H1 (cell line): ENCODE results near the gene DCP1A. TPM values are rescaled to one million over a fixed set of nuclear protein-coding genes. Genes with fewer than 3 reads are reported as not detected.

Experiments
- ASH2L ChIP-seq: fragments of 200-600, 300-600 bp; sonication (generic); IDR thresholded peaks from one replicate; pipeline ENCODE4 v1.7.1; 2017; ENCODE audit warnings: low read length
- BACH1 ChIP-seq: IDR thresholded peaks from 2 replicates; pipeline ENCODE4 v1.6.1; 2012; ENCODE audit warnings: low read length, improper control_type of control experiment
- CBX5 ChIP-seq: fragments of 300-800, 300-1000 bp; sonication (generic); IDR thresholded peaks from 2 replicates; pipeline ENCODE4 v1.7.1; 2016; ENCODE audit warnings: antibody characterized with exemption, low read length, low read depth
- CBX8 ChIP-seq: fragments of 300-800, 300-1000 bp; sonication (generic); IDR thresholded peaks from 2 replicates; pipeline ENCODE4 v1.7.1; 2016; ENCODE audit warnings: low read depth, low read length, borderline replicate concordance
- CHD1 ChIP-seq: IDR thresholded peaks from 2 replicates; pipeline ENCODE4 v1.6.1; 2012; ENCODE audit warnings: low read depth, low read length, improper control_type of control experiment
- CREB1 ChIP-seq: IDR thresholded peaks from 2 replicates; pipeline ENCODE4 v1.6.1; 2012; ENCODE audit warnings: inconsistent platforms
- CTBP2 ChIP-seq: IDR thresholded peaks from 2 replicates; pipeline ENCODE4 v1.7.0; 2011; ENCODE audit warnings: borderline replicate concordance, mild to moderate bottlenecking, moderate library complexity, mixed read lengths, low read length; ENCODE audit not compliant: insufficient read depth, insufficient read length
- EGR1 ChIP-seq: IDR thresholded peaks from 2 replicates; pipeline ENCODE4 v1.6.1; 2011; ENCODE audit warnings: low read depth, low read length, borderline replicate concordance
- JUND ChIP-seq: IDR thresholded peaks from 2 replicates; pipeline ENCODE4 v1.6.1; 2011; ENCODE audit warnings: mild to moderate bottlenecking, improper control_type of control experiment, low read length
- KDM4A ChIP-seq: IDR thresholded peaks from one replicate; pipeline ENCODE4 v1.7.1; 2012; ENCODE audit warnings: low read depth, mild to moderate bottlenecking, moderate library complexity, low read length, inconsistent platforms; ENCODE audit not compliant: severe bottlenecking
- PHF8 ChIP-seq: fragments of 200-600 bp; sonication (generic); conservative IDR thresholded peaks from 2 replicates; pipeline ENCODE4 v1.7.1; 2012; ENCODE audit warnings: low read depth, mild to moderate bottlenecking, inconsistent platforms, low read length, moderate library complexity
- RBBP5 ChIP-seq: IDR thresholded peaks from 2 replicates; pipeline ENCODE4 v1.7.1; 2012; ENCODE audit warnings: low read depth, mild to moderate bottlenecking, inconsistent platforms, low read length, moderate library complexity, borderline replicate concordance
- SP1 ChIP-seq: IDR thresholded peaks from 2 replicates; pipeline ENCODE4 v1.6.1; 2011; ENCODE audit warnings: low read depth, low read length
- SP2 ChIP-seq: IDR thresholded peaks from 2 replicates; pipeline ENCODE4 v1.6.1; 2012; ENCODE audit warnings: mild to moderate bottlenecking, low read length, inconsistent platforms
- TAF1 ChIP-seq: IDR thresholded peaks from 2 replicates; pipeline ENCODE4 v1.6.1; 2011; ENCODE audit warnings: mild to moderate bottlenecking, low read depth, low read length
- TEAD4 ChIP-seq: IDR thresholded peaks from 2 replicates; pipeline ENCODE4 v1.6.1; 2012; ENCODE audit warnings: low read depth, low read length, inconsistent platforms, mixed read lengths
- YY1 ChIP-seq: IDR thresholded peaks from 2 replicates; pipeline ENCODE4 v1.6.1; 2011; ENCODE audit warnings: low read depth, mild to moderate bottlenecking, low read length
- polyA plus RNA-seq, 7 experiments: library from polyadenylated mRNA; depleted of rRNA in 3 of 7; stranded (reverse) in 5 of 7; unstranded in 2 of 7; fragments of >200 nt in 5 of 7; fragments of 200-250 nt in 2 of 7; gene quantifications; 1 replicate in 5 of 7; 2 replicates in 1 of 7; 4 replicates in 1 of 7; pipeline versions ENCODE4 v1.2.1 to v1.2.3, GENCODE V29; 2011 to 2013; ENCODE audit warnings: missing spikeins in 2 of 7, mixed read lengths in 2 of 7
- total RNA-seq: library from RNA; stranded (reverse); fragmentation: NEBNext Ultra II Directional; extraction: Animal tissue kit (Norgen Biotek cat#: 25700); gene quantifications from 2 replicates; pipeline ENCODE4 v1.2.1, GENCODE V29; 2021
- TF ChIP-seq, protein P1 (sequence below): IDR thresholded peaks from 2 replicates; pipeline ENCODE4 v1.6.1; 2011; ENCODE audit warnings: low read depth, mild to moderate bottlenecking, low read length; ENCODE audit not compliant: insufficient read depth
- TF ChIP-seq, protein P2 (sequence below), 3 experiments: IDR thresholded peaks; 1 replicate in 2 of 3; 2 replicates in 1 of 3; pipeline versions ENCODE4 v1.5.1 to v1.6.1; 2011; ENCODE audit warnings: low read length in 3 of 3, mild to moderate bottlenecking in 3 of 3, inconsistent platforms in 2 of 3, low read depth in 1 of 3, moderate library complexity in 1 of 3; ENCODE audit not compliant: insufficient read depth in 1 of 3; ENCODE audit errors: control extremely low read depth in 1 of 3
- TF ChIP-seq, protein P3 (sequence below): IDR thresholded peaks from 2 replicates; pipeline ENCODE4 v1.6.1; 2012; ENCODE audit warnings: low read length, inconsistent platforms

DCP1A gene
- total and polyA plus RNA-seq, 2 of the 8 experiments (the other 6 are each of a cell fraction or from before 2014, with no cell fraction given), result 13.2 to 15.9 TPM

DNA sequence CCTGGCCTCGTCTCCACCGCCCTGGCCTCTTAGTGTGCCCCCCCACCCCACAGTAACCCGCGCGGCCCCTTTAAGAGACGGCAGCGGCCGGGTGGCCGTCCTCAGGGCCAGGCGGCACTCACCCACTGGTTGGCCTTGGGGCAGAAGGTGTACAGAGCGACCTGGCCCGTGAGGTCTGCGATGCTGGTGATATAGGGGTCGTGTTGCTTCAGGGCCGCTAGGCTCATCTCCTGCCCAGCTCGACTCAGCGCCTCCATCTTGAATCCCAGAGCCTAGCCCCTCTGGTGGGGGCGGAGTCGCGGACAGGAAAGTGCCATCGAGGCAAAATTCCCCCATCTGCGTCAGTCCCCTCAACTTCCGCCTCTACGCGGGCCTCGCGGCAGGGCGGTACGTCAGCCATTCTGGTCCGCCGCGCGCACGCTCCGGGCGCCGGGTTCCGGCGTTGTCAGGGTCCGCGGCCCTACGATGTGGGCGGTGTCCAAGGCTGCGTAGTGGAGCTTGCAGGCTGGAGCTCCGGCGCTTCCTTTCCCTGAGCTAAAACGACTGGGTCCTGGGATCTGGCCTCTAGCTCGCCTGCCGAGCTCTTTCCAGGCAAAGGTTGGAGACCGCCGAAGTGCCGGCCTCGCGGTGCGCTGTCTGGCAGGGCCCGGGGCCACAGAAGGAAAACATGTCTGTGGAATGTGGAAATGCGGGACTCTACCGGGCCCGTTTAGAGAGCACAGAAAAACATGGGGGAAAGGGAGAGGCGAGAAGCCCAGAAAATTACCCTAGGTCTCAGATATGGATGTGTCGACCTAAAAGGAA lies at the start of gene DCP1A (continued):
- TF ChIP-seq CHD1, result no peak
- TF ChIP-seq PHF8, result peak; percentile 95
- peak; percentile 57 for TF ChIP-seq KDM4A
- TF ChIP-seq CBX5, result no peak
- no peak for TF ChIP-seq BACH1
- TF ChIP-seq SP2, result no peak
- TF ChIP-seq CBX8, result no peak
- peak; percentile 93 for TF ChIP-seq CTBP2
- peak; percentile 97 for TF ChIP-seq YY1
- peak; percentile 80; the same call in 1 of the 2 replicates for TF ChIP-seq SP1
- TF ChIP-seq, protein P1, sequence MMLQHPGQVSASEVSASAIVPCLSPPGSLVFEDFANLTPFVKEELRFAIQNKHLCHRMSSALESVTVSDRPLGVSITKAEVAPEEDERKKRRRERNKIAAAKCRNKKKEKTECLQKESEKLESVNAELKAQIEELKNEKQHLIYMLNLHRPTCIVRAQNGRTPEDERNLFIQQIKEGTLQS, result no peak
- peak; percentile 98 for TF ChIP-seq TAF1
- peak; percentile 80 for TF ChIP-seq TEAD4
- peak; percentile 96 for TF ChIP-seq CREB1
- TF ChIP-seq, protein P2, sequence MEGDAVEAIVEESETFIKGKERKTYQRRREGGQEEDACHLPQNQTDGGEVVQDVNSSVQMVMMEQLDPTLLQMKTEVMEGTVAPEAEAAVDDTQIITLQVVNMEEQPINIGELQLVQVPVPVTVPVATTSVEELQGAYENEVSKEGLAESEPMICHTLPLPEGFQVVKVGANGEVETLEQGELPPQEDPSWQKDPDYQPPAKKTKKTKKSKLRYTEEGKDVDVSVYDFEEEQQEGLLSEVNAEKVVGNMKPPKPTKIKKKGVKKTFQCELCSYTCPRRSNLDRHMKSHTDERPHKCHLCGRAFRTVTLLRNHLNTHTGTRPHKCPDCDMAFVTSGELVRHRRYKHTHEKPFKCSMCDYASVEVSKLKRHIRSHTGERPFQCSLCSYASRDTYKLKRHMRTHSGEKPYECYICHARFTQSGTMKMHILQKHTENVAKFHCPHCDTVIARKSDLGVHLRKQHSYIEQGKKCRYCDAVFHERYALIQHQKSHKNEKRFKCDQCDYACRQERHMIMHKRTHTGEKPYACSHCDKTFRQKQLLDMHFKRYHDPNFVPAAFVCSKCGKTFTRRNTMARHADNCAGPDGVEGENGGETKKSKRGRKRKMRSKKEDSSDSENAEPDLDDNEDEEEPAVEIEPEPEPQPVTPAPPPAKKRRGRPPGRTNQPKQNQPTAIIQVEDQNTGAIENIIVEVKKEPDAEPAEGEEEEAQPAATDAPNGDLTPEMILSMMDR (IDR thresholded peaks at IDR 0.05; ENCODE audit: control extremely low read depth in 1 of 3, insufficient read depth in 1 of 3, low read depth in 1 of 3, low read length in 3 of 3), result no peak
- TF ChIP-seq RBBP5, result peak; percentile 98
- TF ChIP-seq, protein P3, sequence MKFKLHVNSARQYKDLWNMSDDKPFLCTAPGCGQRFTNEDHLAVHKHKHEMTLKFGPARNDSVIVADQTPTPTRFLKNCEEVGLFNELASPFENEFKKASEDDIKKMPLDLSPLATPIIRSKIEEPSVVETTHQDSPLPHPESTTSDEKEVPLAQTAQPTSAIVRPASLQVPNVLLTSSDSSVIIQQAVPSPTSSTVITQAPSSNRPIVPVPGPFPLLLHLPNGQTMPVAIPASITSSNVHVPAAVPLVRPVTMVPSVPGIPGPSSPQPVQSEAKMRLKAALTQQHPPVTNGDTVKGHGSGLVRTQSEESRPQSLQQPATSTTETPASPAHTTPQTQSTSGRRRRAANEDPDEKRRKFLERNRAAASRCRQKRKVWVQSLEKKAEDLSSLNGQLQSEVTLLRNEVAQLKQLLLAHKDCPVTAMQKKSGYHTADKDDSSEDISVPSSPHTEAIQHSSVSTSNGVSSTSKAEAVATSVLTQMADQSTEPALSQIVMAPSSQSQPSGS, result peak; percentile 69; the same call in 1 of the 2 replicates
- 0 out of 2 replicates have a peak, but pooled peaks have one; percentile 78 for TF ChIP-seq EGR1
- TF ChIP-seq ASH2L, result peak; percentile 96
- TF ChIP-seq JUND, result 0 out of 2 replicates have a peak, but pooled peaks have one; percentile 21
